GM21529 (cell line): ENCODE data around the gene CDK5RAP2.

Experiments
- ATAC-seq: cut with Tn5 transposase; IDR thresholded peaks from one replicate; pipeline ENCODE4 v1.9.1; 2021; ENCODE audit not compliant: unreplicated experiment

CDK5RAP2 gene

GRCh38 chr9:120408680-120409258, 171.2 kb downstream of the CDK5RAP2 start:
- no peak for ATAC-seq

- no peak for ATAC-seq
These were observed 174.1 kb downstream of the CDK5RAP2 start for GRCh38 chr9:120405860-120406259.

- no peak for ATAC-seq
These were observed 174.8 kb downstream of the CDK5RAP2 start for GRCh38 chr9:120405134-120405533.

GRCh38 chr9:120403543-120403856, 176.5 kb downstream of the CDK5RAP2 start:
- ATAC-seq, result no peak

- ATAC-seq, result no peak
These were observed 177.0 kb downstream of the CDK5RAP2 start for GRCh38 chr9:120402741-120403542.

- ATAC-seq, result no peak
These were observed 180.0 kb downstream of the CDK5RAP2 start for GRCh38 chr9:120399940-120400339.

GRCh38 chr9:120398286-120398685, 181.7 kb downstream of the CDK5RAP2 start:
- no peak for ATAC-seq

GRCh38 chr9:120397453-120397852, 182.5 kb downstream of the CDK5RAP2 start:
- ATAC-seq, result no peak

GRCh38 chr9:120396931-120397330, 183.0 kb downstream of the CDK5RAP2 start:
- no peak for ATAC-seq

- no peak for ATAC-seq
These were observed 183.5 kb downstream of the CDK5RAP2 start for GRCh38 chr9:120396418-120396817.

GRCh38 chr9:120395376-120395775, 184.6 kb downstream of the CDK5RAP2 start:
- no peak for ATAC-seq

GRCh38 chr9:120394058-120394669, 185.8 kb downstream of the CDK5RAP2 start:
- ATAC-seq, result no peak

- ATAC-seq, result no peak
These were observed 186.4 kb downstream of the CDK5RAP2 start for GRCh38 chr9:120393386-120394057.

GRCh38 chr9:120392711-120393110, 187.3 kb downstream of the CDK5RAP2 start:
- ATAC-seq, result no peak

- no peak for ATAC-seq
These were observed 187.7 kb downstream of the CDK5RAP2 start for GRCh38 chr9:120392245-120392644.

- ATAC-seq, result no peak
These were observed 188.3 kb downstream of the CDK5RAP2 start for GRCh38 chr9:120391691-120392090.

- ATAC-seq, result no peak
These were observed 189.3 kb downstream of the CDK5RAP2 start for GRCh38 chr9:120390637-120391190.

- no peak for ATAC-seq
These were observed 190.1 kb downstream of the CDK5RAP2 start for GRCh38 chr9:120389867-120390266.

- no peak for ATAC-seq
These were observed 190.7 kb downstream of the CDK5RAP2 start for GRCh38 chr9:120389300-120389699.

- ATAC-seq, result no peak
These were observed 191.7 kb downstream of the CDK5RAP2 start for GRCh38 chr9:120388003-120388855.
